Tibial artery (tissue), 4 donors: ENCODE data around the gene CTNNA3.

Experiments
- DNase-seq, 2 donors: peaks; one replicate each; pipeline ENCODE4 v3.0.0-alpha.2; 2019
- H3K27ac ChIP-seq, 2 donors: fragments of 200-600 bp; sonication (generic) in 1 of 2; 1 replicate in 1 of 2; 2 replicates in 1 of 2; pipeline ENCODE4 v1.5.1; 2018 to 2019; ENCODE audit warnings: mild to moderate bottlenecking in 1 of 2
- H3K27me3 ChIP-seq, 2 donors: fragments of 200-600 bp; sonication (generic) in 1 of 2; one replicate each; pipeline versions ENCODE4 v1.5.1 to v1.6.0; 2016 to 2019
- H3K36me3 ChIP-seq, 3 donors: fragments of 200-600 bp; sonication (generic) in 2 of 3; one replicate each; pipeline ENCODE4 v1.5.1; 2016 to 2019; ENCODE audit warnings: mild to moderate bottlenecking in 2 of 3
- H3K4me1 ChIP-seq, 4 donors: fragments of 200-600 bp; sonication (generic) in 2 of 4; 1 replicate in 3 of 4; 2 replicates in 1 of 4; pipeline ENCODE4 v1.5.1; 2016 to 2019
- H3K4me3 ChIP-seq, 2 donors: fragments of 200-600 bp; sonication (generic) in 1 of 2; 1 replicate in 1 of 2; 2 replicates in 1 of 2; pipeline ENCODE4 v1.5.1; 2018 to 2019; ENCODE audit warnings: mild to moderate bottlenecking in 2 of 2
- H3K9me3 ChIP-seq, 3 donors: fragments of 200-600 bp; sonication (generic) in 1 of 3; one replicate each; pipeline ENCODE4 v1.5.1; 2016 to 2019
- intact Hi-C: fragments of 100-400 bp; cut with DNase I; formaldehyde crosslinking; loops from one replicate; pipeline ENCODE4 v1.15.0; 2023; ENCODE audit warnings: low total_unique reads
- TF ChIP-seq, protein P1 (sequence below), 2 experiments: fragments of 200-600 bp in 1 of 2; fragments of 450-650 bp in 1 of 2; IDR thresholded peaks; one replicate each; pipeline ENCODE4 v1.5.1; 2017 to 2019; ENCODE audit warnings: antibody characterized with exemption in 2 of 2, mild to moderate bottlenecking in 1 of 2, moderate library complexity in 1 of 2

CTNNA3 gene

DNA sequence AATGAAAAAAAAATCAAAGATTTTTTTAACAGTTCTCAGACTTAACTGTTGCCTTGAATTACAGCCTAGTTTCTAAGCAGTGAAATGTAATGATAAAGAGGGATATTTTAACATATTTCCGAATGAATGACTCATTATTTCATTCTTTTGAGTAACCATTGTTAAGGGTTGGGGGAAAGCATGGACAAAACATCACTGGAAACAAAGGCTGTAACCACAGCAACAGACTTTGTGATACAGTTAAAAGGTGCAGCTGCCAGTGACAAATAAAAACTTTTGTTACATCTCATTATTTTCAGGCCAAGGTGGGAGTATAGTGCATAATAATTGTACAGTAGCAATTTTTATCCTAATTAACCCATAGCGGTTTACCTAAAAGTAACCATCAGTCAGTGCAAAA, 597.5 kb downstream of the CTNNA3 start:
- TF ChIP-seq, protein P1, sequence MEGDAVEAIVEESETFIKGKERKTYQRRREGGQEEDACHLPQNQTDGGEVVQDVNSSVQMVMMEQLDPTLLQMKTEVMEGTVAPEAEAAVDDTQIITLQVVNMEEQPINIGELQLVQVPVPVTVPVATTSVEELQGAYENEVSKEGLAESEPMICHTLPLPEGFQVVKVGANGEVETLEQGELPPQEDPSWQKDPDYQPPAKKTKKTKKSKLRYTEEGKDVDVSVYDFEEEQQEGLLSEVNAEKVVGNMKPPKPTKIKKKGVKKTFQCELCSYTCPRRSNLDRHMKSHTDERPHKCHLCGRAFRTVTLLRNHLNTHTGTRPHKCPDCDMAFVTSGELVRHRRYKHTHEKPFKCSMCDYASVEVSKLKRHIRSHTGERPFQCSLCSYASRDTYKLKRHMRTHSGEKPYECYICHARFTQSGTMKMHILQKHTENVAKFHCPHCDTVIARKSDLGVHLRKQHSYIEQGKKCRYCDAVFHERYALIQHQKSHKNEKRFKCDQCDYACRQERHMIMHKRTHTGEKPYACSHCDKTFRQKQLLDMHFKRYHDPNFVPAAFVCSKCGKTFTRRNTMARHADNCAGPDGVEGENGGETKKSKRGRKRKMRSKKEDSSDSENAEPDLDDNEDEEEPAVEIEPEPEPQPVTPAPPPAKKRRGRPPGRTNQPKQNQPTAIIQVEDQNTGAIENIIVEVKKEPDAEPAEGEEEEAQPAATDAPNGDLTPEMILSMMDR (IDR thresholded peaks at IDR 0.05) = no peak
- no peak for DNase-seq
- intact Hi-C loops = no loop called here
- Histone ChIP-seq H3K9me3 (no peaks in the 10 kb centered on the region), H3K4me1 (no peaks in the 10 kb centered on the region), H3K27ac (no peak overlapping the region), H3K36me3 (no peaks in the 10 kb centered on the region), H3K4me3 (no peak overlapping the region), H3K27me3 (no peaks in the 10 kb centered on the region)

DNA sequence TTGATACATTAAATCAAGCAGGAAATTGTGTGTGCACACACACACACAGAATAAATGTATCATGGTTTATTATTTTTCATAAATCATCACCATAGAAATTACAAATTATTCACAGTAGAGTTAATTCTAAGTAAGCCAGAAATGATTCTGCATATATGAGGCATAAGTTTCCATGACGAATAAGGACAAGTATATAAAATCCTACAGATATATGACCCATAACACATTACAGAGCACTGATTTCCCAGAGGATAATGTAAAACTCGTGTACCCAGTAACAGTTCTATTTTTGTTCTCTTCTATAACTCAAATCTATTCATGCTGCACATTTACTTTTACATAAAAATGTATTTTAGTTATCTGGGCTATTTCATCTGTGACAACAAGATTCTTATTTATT, 600.5 kb downstream of the CTNNA3 start:
- Histone ChIP-seq H3K27me3 (no peaks in the 10 kb centered on the region), H3K4me3 (no peak overlapping the region), H3K36me3 (no peaks in the 10 kb centered on the region), H3K4me1 (no peaks in the 10 kb centered on the region), H3K27ac (no peak overlapping the region), H3K9me3 (no peaks in the 10 kb centered on the region)
- no peak for DNase-seq
- TF ChIP-seq, protein P1 (IDR thresholded peaks at IDR 0.05) = no peak
- intact Hi-C loops = no loop called here

DNA sequence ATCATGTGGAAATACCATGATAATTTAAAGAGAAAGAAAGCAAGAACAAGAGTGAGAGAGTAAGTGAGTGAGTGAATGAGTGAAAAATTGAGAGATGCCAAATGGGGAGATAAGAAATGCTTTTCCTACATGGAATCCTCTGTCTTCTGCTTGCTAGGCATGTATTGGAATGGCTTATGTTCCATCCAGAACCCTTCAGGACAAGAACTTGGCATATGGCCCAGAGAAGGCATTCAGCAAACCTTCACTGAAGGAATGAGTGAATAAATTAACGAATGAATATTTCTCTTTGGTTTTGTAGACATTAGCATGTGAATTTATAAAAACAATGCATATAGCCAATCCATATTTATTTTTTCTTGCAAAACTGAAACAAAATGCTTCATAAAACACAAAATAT, 608.0 kb downstream of the CTNNA3 start:
- peaks cover 0 to 23% (median 2%) of the 10 kb centered on the region in 4 donors for H3K4me1 ChIP-seq
- no peak overlapping the region for H3K4me3 ChIP-seq
- TF ChIP-seq, protein P1 (IDR thresholded peaks at IDR 0.05) = no peak
- no peak for DNase-seq
- no peaks in the 10 kb centered on the region for H3K27me3 ChIP-seq
- H3K27ac ChIP-seq = no peak overlapping the region
- intact Hi-C loops = no loop called here
- H3K9me3 ChIP-seq = no peaks in the 10 kb centered on the region
- no peaks in the 10 kb centered on the region for H3K36me3 ChIP-seq

DNA sequence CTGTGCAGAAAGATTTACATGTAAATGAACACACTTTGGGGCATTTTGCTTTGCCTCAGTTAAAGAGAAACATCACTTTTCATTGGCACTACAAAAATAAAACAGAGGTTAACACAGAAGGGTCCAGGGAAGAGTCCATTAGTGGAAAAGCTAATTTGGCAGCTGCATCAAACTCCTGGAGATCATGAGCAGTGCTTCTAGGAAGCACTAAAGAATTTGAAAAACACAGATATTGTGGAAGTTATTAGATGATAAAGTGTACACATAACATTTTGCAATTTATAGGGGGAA, 608.9 kb downstream of the CTNNA3 start:
- Histone ChIP-seq H3K27me3 (no peaks in the 10 kb centered on the region), H3K4me1 (peaks cover 0 to 23% (median 2%) of the 10 kb centered on the region in 4 donors), H3K4me3 (no peak overlapping the region), H3K9me3 (no peaks in the 10 kb centered on the region), H3K27ac (no peak overlapping the region), H3K36me3 (no peaks in the 10 kb centered on the region)
- no peak for DNase-seq
- intact Hi-C loops = no loop called here
- TF ChIP-seq, protein P1 (IDR thresholded peaks at IDR 0.05) = no peak

DNA sequence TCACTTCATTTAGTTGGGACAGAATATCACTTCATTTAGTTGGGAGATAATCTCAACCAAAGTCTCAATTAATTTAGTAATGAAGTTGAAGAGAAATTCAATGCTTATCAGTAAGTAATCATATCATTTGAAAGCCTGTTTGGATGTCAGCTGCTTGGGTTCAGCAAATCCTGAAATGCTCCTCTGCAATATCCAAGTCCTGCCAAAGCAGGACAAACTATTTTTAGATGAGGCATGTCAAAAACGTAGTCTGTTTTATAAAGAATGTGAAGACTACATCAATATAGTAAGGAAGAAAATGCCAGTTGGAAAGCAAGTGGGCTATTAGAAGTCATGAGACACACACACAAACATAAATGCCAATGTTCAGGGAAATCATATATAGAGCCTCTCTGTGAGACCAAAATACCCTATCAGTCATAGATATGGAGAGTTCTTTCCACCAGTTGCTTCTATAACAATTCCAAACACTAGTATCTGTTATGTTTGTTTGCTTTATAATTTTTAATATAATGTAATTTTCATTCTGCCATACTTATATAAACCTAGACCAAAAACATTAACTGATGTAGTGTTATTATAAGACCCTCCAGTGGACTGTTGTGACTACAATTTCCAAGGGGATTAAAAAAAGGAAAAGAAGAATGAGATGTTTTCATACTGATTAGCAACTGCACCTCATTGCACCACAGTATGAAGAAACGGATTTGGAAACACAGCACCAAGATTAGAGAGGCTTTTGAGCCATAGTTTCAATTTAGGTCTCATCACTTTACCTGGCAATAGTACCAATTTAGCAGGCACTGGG, 609.5 kb downstream of the CTNNA3 start:
- Histone ChIP-seq H3K4me3 (no peak overlapping the region), H3K27ac (no peak overlapping the region), H3K27me3 (no peaks in the 10 kb centered on the region), H3K36me3 (no peaks in the 10 kb centered on the region), H3K9me3 (no peaks in the 10 kb centered on the region), H3K4me1 (peaks cover 0 to 23% (median 2%) of the 10 kb centered on the region in 4 donors)
- no peak for DNase-seq
- TF ChIP-seq, protein P1 (IDR thresholded peaks at IDR 0.05) = no peak
- intact Hi-C loops = no loop called here
